HG02885 (cell line): Measurements from ENCODE around the gene LRRC63.
"Not testable (repeated sequence)": the region's sequence is repeated elsewhere in the genome, so short reads cannot be mapped to it uniquely, and the experiment has no call there.

Experiments
- ATAC-seq: cut with Tn5 transposase; IDR thresholded peaks from one replicate; pipeline ENCODE4 v1.9.1; 2021; ENCODE audit warnings: mild to moderate bottlenecking; ENCODE audit not compliant: unreplicated experiment, poor library complexity

Gene LRRC63

GRCh38 chr13:46179969-46180763 lies 31.6 kb upstream of the LRRC63 start:
- no peak for ATAC-seq

GRCh38 chr13:46181377-46181839 lies 30.3 kb upstream of the LRRC63 start:
- ATAC-seq, result no peak

GRCh38 chr13:46181840-46182490 lies 29.8 kb upstream of the LRRC63 start, which contains the start of gene LCP1:
LCP1 (minus strand) TSS chr13:46182177; CDS start chr13:46159662, 22,515 bp downstream.
- ATAC-seq, result peak; percentile 69

GRCh38 chr13:46182491-46182877 lies 29.2 kb upstream of the LRRC63 start:
- ATAC-seq, result no peak

- ATAC-seq, result peak; percentile 17
Observed at GRCh38 chr13:46183018-46183946, 28.4 kb upstream of the LRRC63 start.

GRCh38 chr13:46184277-46184699 lies 27.4 kb upstream of the LRRC63 start:
- peak; percentile 46 for ATAC-seq

GRCh38 chr13:46185634-46186033 lies 26.1 kb upstream of the LRRC63 start:
- ATAC-seq, result no peak

GRCh38 chr13:46192412-46192811 lies 19.3 kb upstream of the LRRC63 start:
- no peak for ATAC-seq

- no peak for ATAC-seq
Observed at GRCh38 chr13:46195016-46195415, 16.7 kb upstream of the LRRC63 start.

GRCh38 chr13:46197299-46198048 lies 14.3 kb upstream of the LRRC63 start:
- ATAC-seq, result no peak

GRCh38 chr13:46198696-46199193 lies 13.0 kb upstream of the LRRC63 start:
- no peak for ATAC-seq

GRCh38 chr13:46202188-46202795 lies 9.4 kb upstream of the LRRC63 start:
- ATAC-seq, result peak; percentile 39

- no peak for ATAC-seq
Observed at GRCh38 chr13:46202966-46203365, 8.8 kb upstream of the LRRC63 start.

GRCh38 chr13:46206143-46206542 lies 5.6 kb upstream of the LRRC63 start:
- ATAC-seq, result no peak

- ATAC-seq, result no peak
Observed at GRCh38 chr13:46207828-46208227, 3.9 kb upstream of the LRRC63 start.

GRCh38 chr13:46210362-46211083 lies 1.2 kb upstream of the LRRC63 start:
- ATAC-seq, result no peak

GRCh38 chr13:46211116-46211482 lies 629 bp upstream of the LRRC63 start:
- peak; percentile 32 for ATAC-seq

GRCh38 chr13:46213242-46213641 lies 1.5 kb downstream of the LRRC63 start:
- ATAC-seq, result no peak

- not testable (repeated sequence) for ATAC-seq
Observed at GRCh38 chr13:46214741-46215140, 3.0 kb downstream of the LRRC63 start.
